PFSK-1 (cell line): ENCODE data around the gene GPR176.

Source experiments
- FOXP2 ChIP-seq: optimal IDR thresholded peaks from 2 replicates; pipeline ENCODE3; 2011; ENCODE audit warnings: borderline replicate concordance, control low read depth, inconsistent platforms; ENCODE audit not compliant: insufficient read depth; ENCODE audit errors: extremely low read length, extremely low read depth
- POLR2AphosphoS5 ChIP-seq: IDR thresholded peaks from 2 replicates; pipeline ENCODE4 v1.6.1; 2012; ENCODE audit warnings: low read depth, mild to moderate bottlenecking, control low read depth, low read length, moderate library complexity
- SIN3A ChIP-seq: IDR thresholded peaks from 2 replicates; pipeline ENCODE4 v1.6.1; 2012; ENCODE audit warnings: mild to moderate bottlenecking, low read length, moderate library complexity, borderline replicate concordance; ENCODE audit not compliant: insufficient read depth
- TAF1 ChIP-seq: IDR thresholded peaks from 2 replicates; pipeline ENCODE4 v1.6.1; 2012; ENCODE audit warnings: low read length, control low read depth, borderline replicate concordance; ENCODE audit not compliant: insufficient read depth
- TF ChIP-seq, protein P1 (sequence below), 2 experiments: IDR thresholded peaks; 2 replicates each; pipeline versions ENCODE4 v1.6.1 to v1.8.0; 2011 to 2012; ENCODE audit warnings: low read depth in 2 of 2, low read length in 2 of 2, control low read depth in 1 of 2, inconsistent platforms in 1 of 2, mild to moderate bottlenecking in 1 of 2, moderate library complexity in 1 of 2; ENCODE audit not compliant: insufficient read depth in 1 of 2

GPR176 gene

DNA sequence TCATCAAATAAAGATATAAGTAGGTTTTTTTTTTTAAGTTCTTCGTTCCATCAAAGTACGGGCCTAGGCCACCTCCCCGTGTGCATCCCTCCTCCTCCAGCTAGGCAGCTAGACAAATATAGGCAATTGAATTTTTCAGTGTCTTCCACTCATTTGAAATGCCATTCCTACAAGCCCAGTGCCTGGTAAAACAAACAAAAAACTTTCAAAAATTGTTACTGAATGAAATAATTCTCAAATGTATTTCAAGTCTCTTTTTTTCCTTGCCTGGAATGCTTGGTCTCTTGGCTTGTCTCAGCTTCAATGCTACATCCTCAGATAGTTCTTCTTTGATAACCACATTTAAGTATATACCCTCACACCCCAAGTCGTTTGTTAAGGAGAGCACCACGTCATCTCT is 17.6 kb upstream of the GPR176 start:
- TF ChIP-seq POLR2AphosphoS5 = no peak
- TF ChIP-seq TAF1 = no peak
- TF ChIP-seq, protein P1, sequence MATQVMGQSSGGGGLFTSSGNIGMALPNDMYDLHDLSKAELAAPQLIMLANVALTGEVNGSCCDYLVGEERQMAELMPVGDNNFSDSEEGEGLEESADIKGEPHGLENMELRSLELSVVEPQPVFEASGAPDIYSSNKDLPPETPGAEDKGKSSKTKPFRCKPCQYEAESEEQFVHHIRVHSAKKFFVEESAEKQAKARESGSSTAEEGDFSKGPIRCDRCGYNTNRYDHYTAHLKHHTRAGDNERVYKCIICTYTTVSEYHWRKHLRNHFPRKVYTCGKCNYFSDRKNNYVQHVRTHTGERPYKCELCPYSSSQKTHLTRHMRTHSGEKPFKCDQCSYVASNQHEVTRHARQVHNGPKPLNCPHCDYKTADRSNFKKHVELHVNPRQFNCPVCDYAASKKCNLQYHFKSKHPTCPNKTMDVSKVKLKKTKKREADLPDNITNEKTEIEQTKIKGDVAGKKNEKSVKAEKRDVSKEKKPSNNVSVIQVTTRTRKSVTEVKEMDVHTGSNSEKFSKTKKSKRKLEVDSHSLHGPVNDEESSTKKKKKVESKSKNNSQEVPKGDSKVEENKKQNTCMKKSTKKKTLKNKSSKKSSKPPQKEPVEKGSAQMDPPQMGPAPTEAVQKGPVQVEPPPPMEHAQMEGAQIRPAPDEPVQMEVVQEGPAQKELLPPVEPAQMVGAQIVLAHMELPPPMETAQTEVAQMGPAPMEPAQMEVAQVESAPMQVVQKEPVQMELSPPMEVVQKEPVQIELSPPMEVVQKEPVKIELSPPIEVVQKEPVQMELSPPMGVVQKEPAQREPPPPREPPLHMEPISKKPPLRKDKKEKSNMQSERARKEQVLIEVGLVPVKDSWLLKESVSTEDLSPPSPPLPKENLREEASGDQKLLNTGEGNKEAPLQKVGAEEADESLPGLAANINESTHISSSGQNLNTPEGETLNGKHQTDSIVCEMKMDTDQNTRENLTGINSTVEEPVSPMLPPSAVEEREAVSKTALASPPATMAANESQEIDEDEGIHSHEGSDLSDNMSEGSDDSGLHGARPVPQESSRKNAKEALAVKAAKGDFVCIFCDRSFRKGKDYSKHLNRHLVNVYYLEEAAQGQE (IDR thresholded peaks at IDR 0.05; ENCODE audit: insufficient read depth in 1 of 2, low read depth in 2 of 2, low read length in 2 of 2) = no peak
- no peak for TF ChIP-seq SIN3A
- TF ChIP-seq FOXP2 = no peak

DNA sequence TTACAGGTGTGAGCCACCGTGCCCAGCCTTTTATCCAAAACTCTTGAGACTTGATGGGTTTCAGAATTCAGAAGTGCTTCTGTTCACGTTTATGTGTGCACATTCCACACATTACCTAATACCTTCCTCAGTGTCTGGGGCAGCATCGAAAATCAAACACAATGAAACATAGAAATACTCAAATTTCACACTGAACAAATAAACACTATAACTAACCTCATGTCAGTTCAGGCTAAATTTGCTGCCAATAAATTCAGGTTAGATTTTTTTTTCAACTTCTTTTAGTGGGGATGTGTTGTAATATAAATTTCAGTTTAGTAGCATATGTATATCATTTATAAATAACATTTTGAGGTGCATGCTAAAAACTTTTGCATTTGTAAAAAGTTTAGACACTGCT is 16.6 kb upstream of the GPR176 start:
- TF ChIP-seq POLR2AphosphoS5 (no peak), TAF1 (no peak)
- TF ChIP-seq, protein P1 (IDR thresholded peaks at IDR 0.05; ENCODE audit: insufficient read depth in 1 of 2, low read depth in 2 of 2, low read length in 2 of 2) = no peak

DNA sequence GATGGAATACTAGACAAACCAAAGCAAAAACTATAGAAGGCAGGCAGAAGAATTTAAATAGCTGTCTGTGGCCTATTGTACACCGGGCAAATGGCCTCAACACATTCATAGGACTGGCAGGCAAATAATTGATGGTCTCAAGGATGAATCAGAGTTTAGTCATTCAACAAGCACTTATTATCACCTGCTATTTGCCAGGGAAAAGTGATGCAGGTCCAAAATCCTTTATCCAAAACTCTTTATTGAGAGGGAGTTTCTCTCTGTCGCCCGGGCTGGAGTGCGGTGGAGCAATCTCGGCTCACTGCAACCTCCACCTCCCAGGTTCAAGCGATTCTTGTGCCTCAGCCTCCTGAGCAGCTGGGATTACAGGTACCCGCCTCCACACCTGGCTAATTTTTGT is 16.1 kb upstream of the GPR176 start:
- no peak for TF ChIP-seq SIN3A
- TF ChIP-seq FOXP2 = no peak
- no peak for TF ChIP-seq TAF1
- TF ChIP-seq, protein P1 (IDR thresholded peaks at IDR 0.05; ENCODE audit: insufficient read depth in 1 of 2, low read depth in 2 of 2, low read length in 2 of 2) = no peak
- no peak for TF ChIP-seq POLR2AphosphoS5

DNA sequence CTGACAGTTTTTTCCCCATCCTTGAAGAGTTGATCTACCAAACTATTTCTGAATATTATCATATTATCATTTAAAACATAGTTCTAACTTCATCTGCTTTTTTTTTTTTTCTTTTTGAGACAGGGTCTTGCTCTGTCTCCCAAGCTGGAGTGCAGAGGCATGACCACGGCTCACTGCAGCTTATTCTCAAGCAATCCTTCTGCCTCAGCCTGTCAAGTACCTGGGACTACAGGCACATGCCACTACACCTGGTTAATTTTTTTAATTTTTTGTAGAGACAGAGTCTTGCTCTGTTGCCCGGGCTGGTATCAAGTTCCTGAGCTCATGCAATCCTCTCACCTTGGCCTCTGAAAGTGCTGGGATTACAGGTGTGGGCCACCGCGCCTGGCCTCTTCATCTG is 15.2 kb upstream of the GPR176 start:
- TF ChIP-seq, protein P1 (IDR thresholded peaks at IDR 0.05; ENCODE audit: insufficient read depth in 1 of 2, low read depth in 2 of 2, low read length in 2 of 2) = no peak
- TF ChIP-seq FOXP2 (no peak), TAF1 (no peak), SIN3A (no peak), POLR2AphosphoS5 (no peak)

DNA sequence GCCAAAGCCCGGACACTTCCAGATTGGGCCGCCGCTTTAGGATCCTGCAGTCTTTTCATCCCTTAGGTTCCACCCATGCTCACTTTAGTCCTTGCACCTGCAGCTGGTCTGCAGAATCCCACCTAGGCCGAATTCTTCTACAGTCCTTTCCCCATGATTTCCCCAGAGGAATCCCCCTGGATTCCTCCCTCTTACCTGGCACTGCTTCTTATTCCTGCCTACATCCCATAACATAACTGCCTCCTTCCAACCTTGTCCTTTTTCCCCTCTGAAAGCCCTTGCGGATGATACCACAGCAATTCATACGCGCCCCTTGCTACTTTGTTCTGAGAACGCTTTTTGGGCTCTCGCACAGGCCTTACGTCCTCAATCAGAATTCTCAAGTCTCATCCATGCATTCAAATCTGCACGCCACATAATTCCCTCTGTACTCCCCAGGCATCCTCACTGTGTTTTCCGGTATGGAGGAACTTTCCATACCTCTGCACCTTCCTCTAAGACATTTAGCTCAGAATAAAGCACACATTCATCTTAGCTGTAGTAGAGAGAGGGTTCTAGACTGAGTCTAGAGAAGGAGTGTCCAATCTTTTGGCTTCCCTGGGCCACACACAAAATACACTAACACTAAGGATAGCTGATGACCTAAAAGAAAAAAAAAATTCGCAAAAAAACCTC is 14.5 kb upstream of the GPR176 start:
- TF ChIP-seq SIN3A (no peak), FOXP2 (no peak), TAF1 (no peak), POLR2AphosphoS5 (no peak)
- TF ChIP-seq, protein P1 (IDR thresholded peaks at IDR 0.05; ENCODE audit: insufficient read depth in 1 of 2, low read depth in 2 of 2, low read length in 2 of 2) = no peak
